ENCODE data around the gene LGALS1.
A peak's percentile ranks its signal among the peaks of the same experiment; 100 is the strongest.

Gene LGALS1
- 36.9 to 64.8 reads per million in 2 donors for total RNA-seq

GRCh38 chr22:37674951-37675929 lies at the start of gene LGALS1:
TSS of gene LGALS1 (plus strand) at chr22:37675636. CDS start at chr22:37675703, 67 bp downstream.
- DNase-seq: peak; percentile 53

DNA sequence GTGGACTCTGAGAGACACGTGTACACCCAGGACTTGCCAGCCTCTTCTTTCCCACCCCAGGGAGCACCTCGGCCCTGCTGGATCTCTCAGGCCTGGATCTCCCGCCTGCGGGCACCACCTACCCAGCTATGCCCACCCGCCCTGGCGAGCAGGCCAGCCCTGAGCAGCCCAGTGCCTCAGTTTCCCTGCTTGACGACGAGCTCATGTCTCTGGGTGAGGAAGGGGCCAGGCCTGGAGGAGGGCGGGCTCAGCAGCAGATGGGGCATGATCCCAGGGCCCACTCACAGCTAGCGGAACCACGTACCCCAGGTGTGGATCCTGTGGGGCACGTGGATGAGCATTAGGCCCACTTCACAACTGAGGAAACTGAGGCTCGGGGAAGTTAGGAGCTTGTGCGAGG lies 49.7 kb upstream of the LGALS1 start:
- DNase-seq: no peak

- DNase-seq: no peak
These were observed 49.3 kb upstream of the LGALS1 start for GRCh38 chr22:37626144-37626543.

DNA sequence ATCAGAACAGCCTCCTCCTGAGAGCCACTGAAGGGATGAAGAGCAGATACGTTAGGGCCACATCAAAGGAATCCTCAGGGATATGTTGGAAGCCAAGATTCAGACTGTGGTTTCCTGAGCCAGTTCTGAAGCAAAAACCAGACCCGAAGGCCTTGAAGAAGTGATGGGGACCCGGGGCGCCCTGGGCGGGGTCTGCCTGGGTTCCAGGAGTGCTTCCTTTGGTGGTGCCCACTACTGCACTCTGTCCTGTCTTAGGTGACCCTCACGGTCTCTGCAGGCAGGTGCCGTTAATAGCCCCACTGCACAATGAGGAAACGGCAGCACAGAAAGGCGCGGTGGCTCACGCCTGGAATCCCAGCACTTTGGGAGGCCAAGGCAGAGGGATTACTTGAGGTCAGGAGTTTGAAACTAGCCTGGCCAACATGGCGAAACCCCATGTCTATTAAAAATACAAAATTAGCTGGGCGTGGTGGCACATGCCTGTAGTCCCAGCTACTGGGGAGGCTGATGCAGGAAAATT lies 48.8 kb upstream of the LGALS1 start:
- no peak for DNase-seq

- DNase-seq: no peak
These were observed 48.3 kb upstream of the LGALS1 start for GRCh38 chr22:37627121-37627520.

GRCh38 chr22:37627545-37627944 lies 47.9 kb upstream of the LGALS1 start:
- DNase-seq: peak; percentile 39

- no peak for DNase-seq
These were observed 46.6 kb upstream of the LGALS1 start for GRCh38 chr22:37628830-37629229.

GRCh38 chr22:37629928-37630327 lies 45.5 kb upstream of the LGALS1 start:
- no peak for DNase-seq

GRCh38 chr22:37630839-37631435 lies 44.5 kb upstream of the LGALS1 start:
- no peak for DNase-seq

DNA sequence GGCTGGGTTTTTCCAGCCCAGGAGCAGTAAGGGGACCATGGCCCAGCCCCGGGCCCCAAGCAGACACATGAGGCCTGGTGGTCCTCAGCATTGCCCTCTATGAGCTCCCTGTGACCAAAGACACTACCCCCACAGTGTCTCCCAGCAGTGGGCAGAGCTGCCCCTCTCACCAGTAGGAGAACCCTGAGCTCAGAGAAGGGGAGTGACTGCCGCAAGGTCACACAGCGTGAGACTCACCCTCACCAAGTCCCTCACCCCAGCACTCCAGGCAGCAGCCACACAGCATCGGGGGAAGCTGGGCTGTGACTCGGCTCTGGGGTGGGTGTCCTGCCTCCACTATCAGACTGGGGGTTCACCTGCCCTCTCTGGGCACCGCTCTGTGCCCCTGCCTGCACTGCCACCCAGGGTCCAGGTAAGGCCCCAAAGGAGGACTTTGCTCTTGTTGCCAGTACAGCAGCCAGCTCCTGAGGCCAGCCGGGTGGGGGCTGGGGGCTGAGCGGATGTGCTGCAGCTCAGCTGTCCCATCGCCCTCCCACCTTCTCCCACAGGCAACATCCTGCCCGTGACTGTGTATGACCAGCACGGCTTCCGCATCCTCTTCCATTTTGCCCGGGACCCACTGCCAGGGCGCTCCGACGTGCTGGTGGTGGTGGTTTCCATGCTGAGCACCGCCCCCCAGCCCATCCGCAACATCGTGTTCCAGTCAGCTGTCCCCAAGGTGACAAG lies 43.8 kb upstream of the LGALS1 start:
- no peak for DNase-seq

DNA sequence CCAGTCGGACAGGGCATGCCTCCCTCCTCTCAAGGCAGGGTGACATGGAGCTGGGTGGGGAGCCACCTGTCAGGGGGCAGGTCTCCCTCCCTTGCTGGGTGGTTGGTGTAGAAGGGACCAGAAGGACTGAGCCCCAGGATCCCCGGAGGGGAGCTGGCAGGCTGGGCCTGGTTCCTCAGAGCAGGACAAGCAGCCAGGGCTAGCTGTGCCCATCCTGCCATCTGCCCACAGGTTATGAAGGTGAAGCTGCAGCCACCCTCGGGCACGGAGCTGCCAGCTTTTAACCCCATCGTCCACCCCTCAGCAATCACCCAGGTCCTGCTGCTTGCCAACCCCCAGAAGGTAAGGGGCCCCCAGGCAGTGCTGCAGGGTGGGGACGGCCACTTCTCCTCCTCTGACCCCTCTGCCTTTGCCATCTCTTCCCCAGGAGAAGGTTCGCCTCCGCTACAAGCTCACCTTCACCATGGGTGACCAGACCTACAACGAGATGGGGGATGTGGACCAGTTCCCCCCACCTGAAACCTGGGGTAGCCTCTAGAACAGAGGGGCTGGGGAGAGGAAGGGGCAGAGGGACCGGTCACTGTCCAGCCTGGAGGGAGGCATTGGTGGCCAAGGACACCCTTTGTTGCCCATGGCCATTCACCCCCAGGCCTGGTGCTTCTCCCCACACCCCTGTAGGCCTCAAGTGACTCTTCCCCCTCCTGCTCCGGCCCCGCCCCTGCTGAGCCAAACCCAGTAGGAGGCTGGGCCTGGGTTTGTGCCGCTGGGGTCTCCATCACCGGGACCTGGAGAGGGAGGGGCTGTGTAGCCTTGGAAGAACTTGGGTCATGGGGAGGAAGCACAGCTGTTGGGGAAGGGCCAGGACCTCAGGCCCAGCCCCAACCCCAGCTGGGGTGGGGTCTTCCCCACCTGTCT lies 43.0 kb upstream of the LGALS1 start:
- DNase-seq: no peak

DNA sequence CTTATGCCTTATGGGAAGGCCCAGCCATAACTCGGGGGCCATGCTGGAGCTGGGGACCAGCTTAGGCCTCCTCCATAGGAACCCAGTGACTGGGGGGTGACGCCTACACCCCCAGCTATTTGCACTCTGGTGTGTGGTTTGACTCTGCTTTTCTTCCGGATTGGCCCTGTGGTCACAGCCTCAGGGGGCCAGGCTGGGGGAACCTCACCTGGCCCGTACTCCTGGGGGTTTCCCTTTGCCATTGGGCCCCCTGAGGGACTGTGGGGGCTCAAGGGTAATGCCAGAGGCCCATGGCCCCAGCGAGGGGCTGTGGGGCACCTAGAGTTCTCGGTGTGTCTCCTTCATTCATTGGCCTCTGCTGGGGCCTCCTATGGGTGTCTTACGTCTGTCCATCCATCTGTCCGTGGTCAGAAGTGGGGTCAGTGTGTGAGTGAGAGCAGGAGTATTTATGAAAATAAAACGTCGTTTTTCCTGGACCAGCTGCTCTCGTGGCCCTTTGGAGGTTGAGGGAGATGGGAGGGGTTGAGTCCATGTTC lies 42.3 kb upstream of the LGALS1 start:
- no peak for DNase-seq

DNA sequence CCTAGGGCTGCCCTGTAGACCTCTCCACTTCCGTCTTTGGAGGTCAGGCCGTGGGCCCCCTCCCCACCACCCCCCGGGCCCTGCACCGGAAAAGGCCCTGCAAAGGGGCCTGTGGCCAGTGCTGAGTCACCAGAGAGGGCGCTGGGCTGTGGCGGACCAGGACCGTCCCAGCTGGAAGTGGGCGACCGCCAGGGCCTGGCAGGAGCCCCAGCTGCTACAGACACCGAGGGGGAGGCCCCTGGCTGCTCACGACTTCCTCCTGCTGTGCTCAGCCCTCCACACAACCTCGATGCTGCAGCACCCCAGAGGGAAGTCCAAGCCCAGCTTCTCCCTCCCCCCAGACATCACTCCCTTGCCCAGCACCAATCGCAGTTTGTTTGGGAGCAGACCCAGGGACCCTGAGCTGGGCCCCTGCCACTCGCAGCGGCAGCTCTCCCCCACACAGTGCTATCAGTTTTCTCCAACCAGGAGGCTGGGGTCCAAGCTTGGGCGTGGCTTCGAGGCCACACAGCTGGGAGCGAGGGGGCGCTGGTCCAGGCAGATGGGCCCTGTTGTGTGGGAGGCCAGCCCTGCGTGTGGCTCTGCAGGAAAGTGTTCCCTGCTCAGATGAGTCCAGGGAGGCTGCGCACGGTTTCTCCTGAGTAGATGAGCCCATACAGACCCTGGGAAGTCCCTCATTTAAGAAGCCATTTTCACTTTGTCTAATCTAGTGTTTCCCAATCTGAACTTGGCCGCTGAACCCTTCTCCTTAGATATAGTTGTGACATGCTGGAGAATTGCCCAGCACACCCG lies 41.6 kb upstream of the LGALS1 start:
- DNase-seq: no peak

- DNase-seq: no peak
These were observed 41.0 kb upstream of the LGALS1 start for GRCh38 chr22:37634417-37634924.

DNA sequence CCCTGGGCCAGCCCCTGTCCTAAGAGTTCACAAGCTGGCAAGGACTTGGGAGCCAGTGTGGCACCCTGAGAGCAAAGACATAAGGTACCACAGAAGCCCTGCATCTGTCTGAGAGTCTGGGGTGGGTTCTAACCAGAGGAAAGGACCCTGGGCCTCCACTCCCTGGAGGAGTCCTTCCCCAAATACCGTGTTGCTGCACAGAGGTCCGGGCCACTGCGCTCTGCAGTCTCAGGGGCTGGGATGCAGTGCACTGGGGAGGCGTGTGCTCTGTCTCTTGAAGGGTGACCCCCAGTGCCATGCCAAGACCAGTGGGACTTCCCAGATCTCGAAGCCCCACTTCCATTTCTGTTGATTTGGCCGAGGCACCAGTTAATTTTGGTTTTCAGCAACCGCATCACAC lies 40.3 kb upstream of the LGALS1 start:
- DNase-seq: no peak

GRCh38 chr22:37636186-37636948 lies 39.1 kb upstream of the LGALS1 start:
- DNase-seq: no peak

GRCh38 chr22:37636949-37637273 lies 38.5 kb upstream of the LGALS1 start:
- no peak for DNase-seq

GRCh38 chr22:37638391-37639069 lies 36.9 kb upstream of the LGALS1 start:
- no peak for DNase-seq

- peak; percentile 54 for DNase-seq
These were observed 36.2 kb upstream of the LGALS1 start, which contains the start of gene SH3BP1 for GRCh38 chr22:37639070-37639760. TSS of gene SH3BP1 (plus strand) at chr22:37639669. CDS start at chr22:37639788, 119 bp downstream.

Measured in T-helper 9 cell (primary cell).